ENCODE data around the gene CYFIP1.

CYFIP1 gene

DNA sequence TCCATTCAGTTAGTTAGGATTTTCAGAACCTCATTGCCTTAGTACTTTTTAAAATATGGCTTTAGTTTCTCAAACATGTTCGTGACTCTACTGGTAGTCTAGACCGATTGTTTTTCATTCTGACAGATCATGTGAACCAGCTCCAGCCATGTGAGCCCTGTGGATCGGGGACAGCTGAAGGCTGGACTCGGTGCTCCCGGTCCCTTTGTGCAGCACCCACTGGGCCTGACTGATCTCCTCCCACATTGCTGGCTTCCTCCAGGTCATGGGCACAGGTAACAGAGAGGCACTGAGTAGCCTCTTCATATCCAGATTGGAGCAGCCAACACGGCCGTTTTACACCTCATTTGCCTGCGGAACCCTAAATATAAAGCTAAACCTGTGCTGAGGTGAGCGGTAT is 111.2 kb downstream of the CYFIP1 start:
- TF ChIP-seq TCF12 (IDR thresholded peaks at IDR 0.05; ENCODE audit: low read depth), result no peak
- TF ChIP-seq NFIC (IDR thresholded peaks at IDR 0.05), result no peak
- no peak for TF ChIP-seq FOXM1 (IDR thresholded peaks at IDR 0.05; ENCODE audit: borderline replicate concordance, low read depth)
- no peak for TF ChIP-seq RAD21 (IDR thresholded peaks at IDR 0.05; ENCODE audit: low read depth)
- TF ChIP-seq YY1 (IDR thresholded peaks at IDR 0.05; ENCODE audit: low read depth), result no peak
- TF ChIP-seq TAF1 (IDR thresholded peaks at IDR 0.05; ENCODE audit: low read depth), result no peak
- TF ChIP-seq, protein P1, sequence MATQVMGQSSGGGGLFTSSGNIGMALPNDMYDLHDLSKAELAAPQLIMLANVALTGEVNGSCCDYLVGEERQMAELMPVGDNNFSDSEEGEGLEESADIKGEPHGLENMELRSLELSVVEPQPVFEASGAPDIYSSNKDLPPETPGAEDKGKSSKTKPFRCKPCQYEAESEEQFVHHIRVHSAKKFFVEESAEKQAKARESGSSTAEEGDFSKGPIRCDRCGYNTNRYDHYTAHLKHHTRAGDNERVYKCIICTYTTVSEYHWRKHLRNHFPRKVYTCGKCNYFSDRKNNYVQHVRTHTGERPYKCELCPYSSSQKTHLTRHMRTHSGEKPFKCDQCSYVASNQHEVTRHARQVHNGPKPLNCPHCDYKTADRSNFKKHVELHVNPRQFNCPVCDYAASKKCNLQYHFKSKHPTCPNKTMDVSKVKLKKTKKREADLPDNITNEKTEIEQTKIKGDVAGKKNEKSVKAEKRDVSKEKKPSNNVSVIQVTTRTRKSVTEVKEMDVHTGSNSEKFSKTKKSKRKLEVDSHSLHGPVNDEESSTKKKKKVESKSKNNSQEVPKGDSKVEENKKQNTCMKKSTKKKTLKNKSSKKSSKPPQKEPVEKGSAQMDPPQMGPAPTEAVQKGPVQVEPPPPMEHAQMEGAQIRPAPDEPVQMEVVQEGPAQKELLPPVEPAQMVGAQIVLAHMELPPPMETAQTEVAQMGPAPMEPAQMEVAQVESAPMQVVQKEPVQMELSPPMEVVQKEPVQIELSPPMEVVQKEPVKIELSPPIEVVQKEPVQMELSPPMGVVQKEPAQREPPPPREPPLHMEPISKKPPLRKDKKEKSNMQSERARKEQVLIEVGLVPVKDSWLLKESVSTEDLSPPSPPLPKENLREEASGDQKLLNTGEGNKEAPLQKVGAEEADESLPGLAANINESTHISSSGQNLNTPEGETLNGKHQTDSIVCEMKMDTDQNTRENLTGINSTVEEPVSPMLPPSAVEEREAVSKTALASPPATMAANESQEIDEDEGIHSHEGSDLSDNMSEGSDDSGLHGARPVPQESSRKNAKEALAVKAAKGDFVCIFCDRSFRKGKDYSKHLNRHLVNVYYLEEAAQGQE (IDR thresholded peaks at IDR 0.05; ENCODE audit: low read depth), result no peak
- TF ChIP-seq, protein P2, sequence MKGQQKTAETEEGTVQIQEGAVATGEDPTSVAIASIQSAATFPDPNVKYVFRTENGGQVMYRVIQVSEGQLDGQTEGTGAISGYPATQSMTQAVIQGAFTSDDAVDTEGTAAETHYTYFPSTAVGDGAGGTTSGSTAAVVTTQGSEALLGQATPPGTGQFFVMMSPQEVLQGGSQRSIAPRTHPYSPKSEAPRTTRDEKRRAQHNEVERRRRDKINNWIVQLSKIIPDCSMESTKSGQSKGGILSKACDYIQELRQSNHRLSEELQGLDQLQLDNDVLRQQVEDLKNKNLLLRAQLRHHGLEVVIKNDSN (IDR thresholded peaks at IDR 0.05), result no peak
- TF ChIP-seq EGR1 (IDR thresholded peaks at IDR 0.05), result no peak
- TF ChIP-seq, protein P3, sequence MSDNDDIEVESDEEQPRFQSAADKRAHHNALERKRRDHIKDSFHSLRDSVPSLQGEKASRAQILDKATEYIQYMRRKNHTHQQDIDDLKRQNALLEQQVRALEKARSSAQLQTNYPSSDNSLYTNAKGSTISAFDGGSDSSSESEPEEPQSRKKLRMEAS (IDR thresholded peaks at IDR 0.05), result no peak
- no peak for TF ChIP-seq ZBTB7A (IDR thresholded peaks at IDR 0.05; ENCODE audit: low read depth)
- no peak for TF ChIP-seq TEAD4 (IDR thresholded peaks at IDR 0.05)
- no peak for TF ChIP-seq EP300 (IDR thresholded peaks at IDR 0.05; ENCODE audit: borderline replicate concordance)
- no peak for TF ChIP-seq CEBPB (IDR thresholded peaks at IDR 0.05)
- no peak for TF ChIP-seq CREB1 (IDR thresholded peaks at IDR 0.05; ENCODE audit: low read depth)

DNA sequence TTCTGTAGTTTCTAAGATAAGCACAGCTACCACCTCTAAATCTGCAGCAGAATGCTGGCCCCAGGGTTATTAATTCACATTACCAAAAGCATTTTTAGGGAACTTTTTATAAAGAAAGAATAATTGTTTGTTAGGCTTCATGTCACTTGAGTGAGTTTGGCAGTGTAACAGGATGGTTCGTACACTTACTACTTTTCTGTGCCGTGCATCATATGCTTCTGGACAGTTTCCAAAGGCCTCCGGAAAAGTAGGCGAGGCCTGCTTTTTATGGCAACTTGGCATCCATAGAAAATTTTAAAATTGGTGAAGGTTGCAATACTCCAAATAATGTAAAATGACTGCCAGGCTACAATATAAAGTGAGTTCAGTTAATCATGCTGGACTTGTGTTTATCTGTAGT is 111.7 kb downstream of the CYFIP1 start:
- TF ChIP-seq NFIC (IDR thresholded peaks at IDR 0.05) (no peak), TEAD4 (IDR thresholded peaks at IDR 0.05) (no peak), ZBTB7A (IDR thresholded peaks at IDR 0.05; ENCODE audit: low read depth) (no peak), TCF12 (IDR thresholded peaks at IDR 0.05; ENCODE audit: low read depth) (no peak), YY1 (IDR thresholded peaks at IDR 0.05; ENCODE audit: low read depth) (no peak), CEBPB (IDR thresholded peaks at IDR 0.05) (no peak), EP300 (IDR thresholded peaks at IDR 0.05; ENCODE audit: borderline replicate concordance) (no peak), CREB1 (IDR thresholded peaks at IDR 0.05; ENCODE audit: low read depth) (no peak), RAD21 (IDR thresholded peaks at IDR 0.05; ENCODE audit: low read depth) (no peak), EGR1 (IDR thresholded peaks at IDR 0.05) (no peak), TAF1 (IDR thresholded peaks at IDR 0.05; ENCODE audit: low read depth) (no peak)
- TF ChIP-seq, protein P3 (IDR thresholded peaks at IDR 0.05), result no peak
- TF ChIP-seq, protein P1 (IDR thresholded peaks at IDR 0.05; ENCODE audit: low read depth), result no peak
- TF ChIP-seq, protein P2 (IDR thresholded peaks at IDR 0.05), result no peak

DNA sequence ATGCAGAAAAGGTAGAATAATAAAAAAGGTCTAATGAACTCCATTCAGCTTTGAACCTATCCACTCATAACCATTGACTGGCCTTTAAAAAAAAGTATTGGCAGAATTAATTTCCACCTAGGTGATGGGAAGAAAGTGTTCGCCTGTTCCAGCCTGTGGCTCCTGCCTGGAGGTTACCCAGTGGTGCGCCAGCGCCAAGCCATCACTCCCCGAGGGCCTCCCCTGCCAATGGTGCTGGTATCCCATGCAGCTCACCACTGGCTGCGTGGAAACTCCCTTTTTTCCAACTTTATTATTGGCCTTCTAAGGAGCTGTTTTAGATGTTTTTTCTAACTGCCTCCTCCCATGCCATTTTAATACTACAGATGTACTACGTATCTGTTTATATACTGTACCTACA is 112.3 kb downstream of the CYFIP1 start:
- no peak for TF ChIP-seq EGR1 (IDR thresholded peaks at IDR 0.05)
- TF ChIP-seq, protein P2 (IDR thresholded peaks at IDR 0.05), result no peak
- TF ChIP-seq RAD21 (IDR thresholded peaks at IDR 0.05; ENCODE audit: low read depth), result no peak
- TF ChIP-seq TCF12 (IDR thresholded peaks at IDR 0.05; ENCODE audit: low read depth), result no peak
- TF ChIP-seq FOXM1 (IDR thresholded peaks at IDR 0.05; ENCODE audit: borderline replicate concordance, low read depth), result no peak
- no peak for TF ChIP-seq TAF1 (IDR thresholded peaks at IDR 0.05; ENCODE audit: low read depth)
- TF ChIP-seq, protein P3 (IDR thresholded peaks at IDR 0.05), result no peak
- no peak for TF ChIP-seq EP300 (IDR thresholded peaks at IDR 0.05; ENCODE audit: borderline replicate concordance)
- no peak for TF ChIP-seq ZBTB7A (IDR thresholded peaks at IDR 0.05; ENCODE audit: low read depth)
- no peak for TF ChIP-seq NFIC (IDR thresholded peaks at IDR 0.05)

DNA sequence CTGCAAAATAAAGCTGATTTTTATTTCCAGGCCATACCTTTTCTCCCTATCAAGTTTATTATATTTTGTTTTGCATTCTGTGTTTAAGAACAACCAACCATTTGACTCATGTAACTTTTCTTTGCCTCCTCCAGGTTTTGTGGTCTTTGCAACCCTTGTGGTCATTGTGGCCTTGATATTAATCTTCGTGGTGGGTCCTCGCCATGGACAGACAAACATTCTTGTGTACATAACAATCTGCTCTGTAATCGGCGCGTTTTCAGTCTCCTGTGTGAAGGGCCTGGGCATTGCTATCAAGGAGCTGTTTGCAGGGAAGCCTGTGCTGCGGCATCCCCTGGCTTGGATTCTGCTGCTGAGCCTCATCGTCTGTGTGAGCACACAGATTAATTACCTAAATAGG is 114.1 kb downstream of the CYFIP1 start:
- TF ChIP-seq TEAD4 (IDR thresholded peaks at IDR 0.05) (no peak), CREB1 (IDR thresholded peaks at IDR 0.05; ENCODE audit: low read depth) (no peak), NFIC (IDR thresholded peaks at IDR 0.05) (no peak), TAF1 (IDR thresholded peaks at IDR 0.05; ENCODE audit: low read depth) (no peak), RAD21 (IDR thresholded peaks at IDR 0.05; ENCODE audit: low read depth) (no peak), EGR1 (IDR thresholded peaks at IDR 0.05) (no peak), ZBTB7A (IDR thresholded peaks at IDR 0.05; ENCODE audit: low read depth) (no peak), FOXM1 (IDR thresholded peaks at IDR 0.05; ENCODE audit: borderline replicate concordance, low read depth) (no peak), TCF12 (IDR thresholded peaks at IDR 0.05; ENCODE audit: low read depth) (no peak), EP300 (IDR thresholded peaks at IDR 0.05; ENCODE audit: borderline replicate concordance) (no peak), CEBPB (IDR thresholded peaks at IDR 0.05) (no peak), YY1 (IDR thresholded peaks at IDR 0.05; ENCODE audit: low read depth) (no peak)
- TF ChIP-seq, protein P1 (IDR thresholded peaks at IDR 0.05; ENCODE audit: low read depth), result no peak
- TF ChIP-seq, protein P2 (IDR thresholded peaks at IDR 0.05), result no peak
- TF ChIP-seq, protein P3 (IDR thresholded peaks at IDR 0.05), result no peak
